PFSK-1 (cell line): Measurements from ENCODE around the gene MGAT1.

Source experiments
- POLR2AphosphoS5 ChIP-seq: IDR thresholded peaks from 2 replicates; pipeline ENCODE4 v1.6.1; 2012; ENCODE audit warnings: low read depth, mild to moderate bottlenecking, control low read depth, low read length, moderate library complexity
- SIN3A ChIP-seq: IDR thresholded peaks from 2 replicates; pipeline ENCODE4 v1.6.1; 2012; ENCODE audit warnings: mild to moderate bottlenecking, low read length, moderate library complexity, borderline replicate concordance; ENCODE audit not compliant: insufficient read depth

DNA sequence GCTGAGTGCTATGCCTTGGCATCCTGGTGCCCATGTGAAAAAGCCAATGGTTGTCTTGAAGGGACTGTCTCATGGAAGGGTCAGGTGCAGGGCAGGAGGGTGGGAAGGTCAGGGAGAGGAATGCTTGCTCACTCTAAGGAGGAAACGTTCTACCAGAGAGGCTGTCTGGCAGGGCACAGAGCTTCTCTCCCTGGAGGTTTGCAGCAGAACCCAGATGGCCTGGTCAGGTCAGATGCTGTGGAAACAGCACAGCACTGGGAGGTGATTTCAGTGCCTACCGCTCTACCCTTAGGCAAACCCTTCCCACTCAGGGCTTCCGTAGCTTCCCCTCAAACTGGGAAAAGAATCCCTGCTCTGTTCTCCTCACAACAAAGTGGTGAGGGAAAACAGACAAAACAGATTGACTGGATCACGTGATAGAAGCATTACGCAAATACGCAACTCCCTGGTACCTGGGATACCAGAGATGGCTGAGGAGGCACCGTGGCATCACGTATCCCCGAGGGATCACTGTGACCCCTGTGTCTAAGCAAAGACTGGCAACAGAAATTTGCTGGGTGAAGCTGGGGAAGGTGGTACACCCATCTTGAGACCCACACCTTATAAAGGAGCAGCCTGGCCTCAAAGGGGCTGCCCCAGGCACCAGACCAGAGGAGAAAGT lies 3.9 kb upstream of the MGAT1 start:
- no peak for TF ChIP-seq POLR2AphosphoS5
- TF ChIP-seq SIN3A = no peak
